ENCODE data around the gene CUL4A.
"Not testable (repeated sequence)": the region's sequence is repeated elsewhere in the genome, so short reads cannot be mapped to it uniquely, and the experiment has no call there.

The CUL4A gene

GRCh38 chr13:113245849-113246796 lies 36.7 kb downstream of the CUL4A start:
- Histone ChIP-seq H3K4me3 (ENCODE audit: control insufficient read depth in 1 of 7, extremely low read depth in 1 of 7, insufficient read depth in 4 of 7, low read depth in 2 of 7, low read length in 6 of 7) (no peak overlapping the region), H3K9me3 (ENCODE audit: control extremely low read depth in 1 of 5, control insufficient read depth in 4 of 5, insufficient read depth in 2 of 5, low read depth in 1 of 5, low read length in 4 of 5) (no peaks in the 10 kb centered on the region), H3K4me1 (ENCODE audit: control extremely low read depth in 1 of 4, control insufficient read depth in 4 of 4, insufficient read depth in 4 of 4, low read length in 3 of 4) (no peaks in the 10 kb centered on the region), H3K36me3 (ENCODE audit: control insufficient read depth in 4 of 4, insufficient read depth in 4 of 4, low read length in 3 of 4) (peaks cover 30 to 87% (median 62%) of the 10 kb centered on the region in 4 experiments), H3K27me3 (replicated peaks in 2 of 5; ENCODE audit: control insufficient read depth in 4 of 5, insufficient read depth in 5 of 5, low read length in 4 of 5) (no peaks in the 10 kb centered on the region), H3K27ac (ENCODE audit: insufficient read depth in 1 of 2, low read depth in 1 of 2, low read length in 2 of 2, poor library complexity in 1 of 2, severe bottlenecking in 2 of 2) (no peak overlapping the region)
- ChIA-PET CTCF (no interaction called here), POLR2A (no interaction called here)
- WGBS (ENCODE audit: insufficient coverage), result 94% methylated on average over 6 of the region's 10 CpGs
- DNase-seq, result peak; percentile 10 to 30 (median 21)

- no peak for DNase-seq
- WGBS (ENCODE audit: insufficient coverage), result 95% methylated on average over 11 of the region's 11 CpGs
- H3K36me3 ChIP-seq (ENCODE audit: control insufficient read depth in 4 of 4, insufficient read depth in 4 of 4, low read length in 3 of 4), result peaks cover 23 to 91% (median 65%) of the 10 kb centered on the region in 4 experiments
- no peak overlapping the region for H3K27ac ChIP-seq (ENCODE audit: insufficient read depth in 1 of 2, low read depth in 1 of 2, low read length in 2 of 2, poor library complexity in 1 of 2, severe bottlenecking in 2 of 2)
- ChIA-PET POLR2A (no interaction called here), CTCF (no interaction called here)
- no peaks in the 10 kb centered on the region for H3K4me1 ChIP-seq (ENCODE audit: control extremely low read depth in 1 of 4, control insufficient read depth in 4 of 4, insufficient read depth in 4 of 4, low read length in 3 of 4)
- H3K27me3 ChIP-seq (replicated peaks in 2 of 5; ENCODE audit: control insufficient read depth in 4 of 5, insufficient read depth in 5 of 5, low read length in 4 of 5), result no peaks in the 10 kb centered on the region
- no peak overlapping the region for H3K4me3 ChIP-seq (ENCODE audit: control insufficient read depth in 1 of 7, extremely low read depth in 1 of 7, insufficient read depth in 4 of 7, low read depth in 2 of 7, low read length in 6 of 7)
- no peaks in the 10 kb centered on the region for H3K9me3 ChIP-seq (ENCODE audit: control extremely low read depth in 1 of 5, control insufficient read depth in 4 of 5, insufficient read depth in 2 of 5, low read depth in 1 of 5, low read length in 4 of 5)
These were observed 43.2 kb downstream of the CUL4A start for GRCh38 chr13:113252516-113253095.

DNA sequence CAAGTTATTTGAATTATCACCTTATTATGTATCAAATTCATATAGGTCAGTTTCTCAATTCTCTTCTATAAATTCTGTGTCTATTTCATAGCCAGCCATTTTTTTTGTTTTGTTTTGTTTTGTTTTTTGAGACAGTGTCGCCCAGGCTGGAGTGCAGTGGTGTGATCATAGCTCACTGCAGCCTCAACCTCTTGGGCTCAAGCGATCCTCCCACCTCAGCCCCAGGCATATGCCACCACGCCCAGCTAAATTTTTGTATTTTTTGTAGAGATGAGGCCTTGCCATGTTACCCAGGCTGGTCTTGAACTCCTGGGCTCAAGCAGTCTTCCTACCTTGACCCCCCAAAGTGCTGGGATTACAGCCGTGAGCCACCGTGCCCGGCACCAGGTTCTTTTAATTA lies 48.5 kb downstream of the CUL4A start:
- POLR2A ChIA-PET; H3K27ac ChIP-seq (ENCODE audit: insufficient read depth in 1 of 2, low read depth in 1 of 2, low read length in 2 of 2, poor library complexity in 1 of 2, severe bottlenecking in 2 of 2); H3K4me3 ChIP-seq (ENCODE audit: control insufficient read depth in 1 of 7, extremely low read depth in 1 of 7, insufficient read depth in 4 of 7, low read depth in 2 of 7, low read length in 6 of 7); H3K4me1 ChIP-seq (ENCODE audit: control extremely low read depth in 1 of 4, control insufficient read depth in 4 of 4, insufficient read depth in 4 of 4, low read length in 3 of 4); H3K27me3 ChIP-seq (replicated peaks in 2 of 5; ENCODE audit: control insufficient read depth in 4 of 5, insufficient read depth in 5 of 5, low read length in 4 of 5); H3K9me3 ChIP-seq (ENCODE audit: control extremely low read depth in 1 of 5, control insufficient read depth in 4 of 5, insufficient read depth in 2 of 5, low read depth in 1 of 5, low read length in 4 of 5); DNase-seq: not testable (repeated sequence)
- CTCF ChIA-PET, result interaction anchor here (1.1 to 1.8 kb wide), 3 partner anchors 10 to 32 kb away, joined by 3 to 9 read pairs (median 3); no protein-coding TSS in a partner anchor
- H3K36me3 ChIP-seq (ENCODE audit: control insufficient read depth in 4 of 4, insufficient read depth in 4 of 4, low read length in 3 of 4), result peaks cover 37 to 85% (median 55%) of the 10 kb centered on the region in 4 experiments
- WGBS (ENCODE audit: insufficient coverage), result 93% methylated on average over 2 of the region's 6 CpGs

DNA sequence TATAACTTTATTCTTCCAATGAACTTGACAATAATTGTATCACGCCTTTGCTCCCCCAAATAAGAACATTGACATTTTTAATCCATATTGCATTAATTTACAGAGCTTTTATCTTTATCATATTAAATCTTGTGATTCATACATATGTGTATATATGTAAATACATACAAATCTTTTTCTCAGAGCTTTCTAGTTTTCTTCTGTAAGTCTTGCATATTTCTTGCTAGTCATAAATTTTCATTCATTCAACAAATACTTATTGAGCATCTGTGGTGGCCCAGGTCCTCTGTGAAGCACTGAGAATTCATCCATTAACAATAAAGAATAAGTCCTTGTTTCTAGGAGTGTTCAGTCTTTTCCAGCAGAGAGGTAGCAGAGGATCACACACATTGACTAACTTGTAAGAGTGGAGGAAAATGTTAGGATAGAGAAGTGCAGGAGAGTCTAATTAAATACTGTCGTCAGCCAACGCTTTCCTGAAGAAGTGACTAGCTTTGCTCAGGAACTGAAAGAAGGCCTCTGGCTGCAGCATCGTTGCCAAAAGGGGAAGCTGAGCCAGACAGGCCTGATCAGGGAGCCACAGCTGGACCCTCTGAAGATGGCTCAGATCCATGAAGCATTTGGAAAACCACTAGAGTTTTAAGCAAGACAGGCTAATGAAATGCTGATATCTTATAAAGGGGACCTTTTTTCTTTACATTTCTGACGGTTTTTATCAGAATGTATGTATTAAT lies 49.1 kb downstream of the CUL4A start:
- CTCF ChIA-PET, result interaction anchor here (1.1 to 1.8 kb wide), 3 partner anchors 9 to 32 kb away, joined by 3 to 9 read pairs (median 3); no protein-coding TSS in a partner anchor
- 87% methylated on average over 3 of the region's 5 CpGs for WGBS (ENCODE audit: insufficient coverage)
- Histone ChIP-seq H3K27ac (ENCODE audit: insufficient read depth in 1 of 2, low read depth in 1 of 2, low read length in 2 of 2, poor library complexity in 1 of 2, severe bottlenecking in 2 of 2) (no peak overlapping the region), H3K27me3 (replicated peaks in 2 of 5; ENCODE audit: control insufficient read depth in 4 of 5, insufficient read depth in 5 of 5, low read length in 4 of 5) (no peaks in the 10 kb centered on the region), H3K4me3 (ENCODE audit: control insufficient read depth in 1 of 7, extremely low read depth in 1 of 7, insufficient read depth in 4 of 7, low read depth in 2 of 7, low read length in 6 of 7) (no peak overlapping the region), H3K4me1 (ENCODE audit: control extremely low read depth in 1 of 4, control insufficient read depth in 4 of 4, insufficient read depth in 4 of 4, low read length in 3 of 4) (peaks cover 0 to 5% (median 0%) of the 10 kb centered on the region in 4 experiments), H3K36me3 (ENCODE audit: control insufficient read depth in 4 of 4, insufficient read depth in 4 of 4, low read length in 3 of 4) (peaks cover 36 to 83% (median 55%) of the 10 kb centered on the region in 4 experiments), H3K9me3 (ENCODE audit: control extremely low read depth in 1 of 5, control insufficient read depth in 4 of 5, insufficient read depth in 2 of 5, low read depth in 1 of 5, low read length in 4 of 5) (peaks cover 0 to 7% (median 3%) of the 10 kb centered on the region in 5 experiments)
- no peak for DNase-seq
- POLR2A ChIA-PET, result no interaction called here

DNA sequence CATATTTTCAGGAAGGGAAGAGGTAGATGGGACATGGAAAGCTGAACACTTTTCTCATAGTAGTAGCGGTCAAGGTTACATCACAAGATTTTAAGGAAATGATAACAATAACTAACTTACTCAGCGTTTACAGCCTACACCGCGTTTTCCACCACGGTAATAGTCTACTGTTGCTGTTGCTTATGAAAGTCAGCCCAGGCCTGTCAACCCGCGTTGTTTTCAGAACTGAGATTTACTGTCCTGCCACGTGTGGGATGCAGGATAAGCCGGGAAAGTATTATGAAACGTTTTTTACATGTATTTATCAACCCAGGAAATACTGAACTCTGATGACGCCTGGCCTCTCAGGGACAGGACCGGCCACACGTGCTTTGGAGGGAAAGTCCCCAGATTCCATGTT lies 51.6 kb downstream of the CUL4A start:
- H3K9me3 ChIP-seq (ENCODE audit: control extremely low read depth in 1 of 5, control insufficient read depth in 4 of 5, insufficient read depth in 2 of 5, low read depth in 1 of 5, low read length in 4 of 5), result peaks cover 0 to 7% (median 3%) of the 10 kb centered on the region in 5 experiments
- no peak for DNase-seq
- no peaks in the 10 kb centered on the region for H3K27me3 ChIP-seq (replicated peaks in 2 of 5; ENCODE audit: control insufficient read depth in 4 of 5, insufficient read depth in 5 of 5, low read length in 4 of 5)
- H3K27ac ChIP-seq (ENCODE audit: insufficient read depth in 1 of 2, low read depth in 1 of 2, low read length in 2 of 2, poor library complexity in 1 of 2, severe bottlenecking in 2 of 2), result no peak overlapping the region
- H3K36me3 ChIP-seq (ENCODE audit: control insufficient read depth in 4 of 4, insufficient read depth in 4 of 4, low read length in 3 of 4), result peaks cover 35 to 68% (median 51%) of the 10 kb centered on the region in 4 experiments
- WGBS (ENCODE audit: insufficient coverage), result 93% methylated on average over 12 of the region's 13 CpGs
- CTCF ChIA-PET, result no interaction called here
- no peak overlapping the region for H3K4me3 ChIP-seq (ENCODE audit: control insufficient read depth in 1 of 7, extremely low read depth in 1 of 7, insufficient read depth in 4 of 7, low read depth in 2 of 7, low read length in 6 of 7)
- peaks cover 0 to 7% (median 0%) of the 10 kb centered on the region in 4 experiments for H3K4me1 ChIP-seq (ENCODE audit: control extremely low read depth in 1 of 4, control insufficient read depth in 4 of 4, insufficient read depth in 4 of 4, low read length in 3 of 4)
- POLR2A ChIA-PET, result no interaction called here

DNA sequence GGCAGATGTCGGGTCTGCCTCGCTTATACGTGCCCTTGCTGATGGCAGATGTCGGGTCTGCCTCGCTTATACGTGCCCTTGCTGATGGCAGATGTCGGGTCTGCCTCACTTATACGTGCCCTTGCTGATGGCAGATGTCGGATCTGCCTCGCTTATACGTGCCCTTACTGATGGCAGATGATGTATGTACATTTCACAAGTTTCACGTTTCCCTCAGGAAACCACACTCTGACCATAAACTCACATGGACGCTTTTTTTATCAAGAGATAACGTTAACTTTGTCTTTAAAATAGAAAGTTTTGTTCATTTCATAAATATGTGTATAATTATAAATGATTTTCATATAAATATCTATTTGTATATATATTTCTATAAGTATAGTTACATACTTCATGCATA lies 53.6 kb downstream of the CUL4A start:
- peaks cover 31 to 53% (median 42%) of the 10 kb centered on the region in 4 experiments for H3K36me3 ChIP-seq (ENCODE audit: control insufficient read depth in 4 of 4, insufficient read depth in 4 of 4, low read length in 3 of 4)

More for the DNA sequence above, 53.6 kb downstream of the CUL4A start:
- H3K27me3 ChIP-seq (replicated peaks in 2 of 5; ENCODE audit: control insufficient read depth in 4 of 5, insufficient read depth in 5 of 5, low read length in 4 of 5); H3K4me1 ChIP-seq (ENCODE audit: control extremely low read depth in 1 of 4, control insufficient read depth in 4 of 4, insufficient read depth in 4 of 4, low read length in 3 of 4); H3K4me3 ChIP-seq (ENCODE audit: control insufficient read depth in 1 of 7, extremely low read depth in 1 of 7, insufficient read depth in 4 of 7, low read depth in 2 of 7, low read length in 6 of 7); H3K27ac ChIP-seq (ENCODE audit: insufficient read depth in 1 of 2, low read depth in 1 of 2, low read length in 2 of 2, poor library complexity in 1 of 2, severe bottlenecking in 2 of 2); POLR2A ChIA-PET; CTCF ChIA-PET; H3K9me3 ChIP-seq (ENCODE audit: control extremely low read depth in 1 of 5, control insufficient read depth in 4 of 5, insufficient read depth in 2 of 5, low read depth in 1 of 5, low read length in 4 of 5): not testable (repeated sequence)
- DNase-seq, result peak; percentile 11 to 53 (median 42)
- WGBS (ENCODE audit: insufficient coverage), result no CpG with 5 or more reads among the region's 14 CpGs

All from common myeloid progenitor, CD34-positive (primary cell).